ENCODE measurements around the gene KLHDC3.
"Not testable (repeated sequence)": the region's sequence is repeated elsewhere in the genome, so short reads cannot be mapped to it uniquely, and the experiment has no call there.

The KLHDC3 gene

GRCh38 chr6:43029120-43029519 lies 15.1 kb downstream of the KLHDC3 start:
- no peak for DNase-seq (ENCODE audit: low spot score)

GRCh38 chr6:43032326-43032725 lies 18.3 kb downstream of the KLHDC3 start:
- no peak for DNase-seq (ENCODE audit: low spot score)

- no peak for DNase-seq (ENCODE audit: low spot score)
Observed at GRCh38 chr6:43033496-43034189, 19.6 kb downstream of the KLHDC3 start.

GRCh38 chr6:43034190-43034525 lies 20.1 kb downstream of the KLHDC3 start:
- no peak for DNase-seq (ENCODE audit: low spot score)

- DNase-seq (ENCODE audit: low spot score), result no peak
Observed at GRCh38 chr6:43035495-43036194, 21.6 kb downstream of the KLHDC3 start.

- DNase-seq (ENCODE audit: low spot score), result no peak
Observed at GRCh38 chr6:43036712-43037111, 22.7 kb downstream of the KLHDC3 start.

- DNase-seq (ENCODE audit: low spot score), result no peak
Observed at GRCh38 chr6:43037197-43037596, 23.1 kb downstream of the KLHDC3 start.

GRCh38 chr6:43037706-43038105 lies 23.7 kb downstream of the KLHDC3 start:
- DNase-seq (ENCODE audit: low spot score), result no peak

- no peak for DNase-seq (ENCODE audit: low spot score)
Observed at GRCh38 chr6:43038727-43039126, 24.7 kb downstream of the KLHDC3 start.

- DNase-seq (ENCODE audit: low spot score), result no peak
Observed at GRCh38 chr6:43040542-43041257, 26.7 kb downstream of the KLHDC3 start.

- not testable (repeated sequence) for DNase-seq (ENCODE audit: low spot score)
Observed at GRCh38 chr6:43041475-43041874, 27.4 kb downstream of the KLHDC3 start.

- no peak for DNase-seq (ENCODE audit: low spot score)
Observed at GRCh38 chr6:43043310-43043709, 29.3 kb downstream of the KLHDC3 start.

- DNase-seq (ENCODE audit: low spot score), result no peak
Observed at GRCh38 chr6:43045371-43045930, 31.4 kb downstream of the KLHDC3 start.

GRCh38 chr6:43047998-43048397 lies 33.9 kb downstream of the KLHDC3 start:
- no peak for DNase-seq (ENCODE audit: low spot score)

- no peak for DNase-seq (ENCODE audit: low spot score)
Observed at GRCh38 chr6:43050981-43051380, 36.9 kb downstream of the KLHDC3 start.

- no peak for DNase-seq (ENCODE audit: low spot score)
Observed at GRCh38 chr6:43052225-43052841, 38.3 kb downstream of the KLHDC3 start.

- DNase-seq (ENCODE audit: low spot score), result peak; percentile 53
Observed at GRCh38 chr6:43052842-43053544, 38.9 kb downstream of the KLHDC3 start.

- DNase-seq (ENCODE audit: low spot score), result peak; percentile 99
Observed at GRCh38 chr6:43053545-43054205, 39.6 kb downstream of the KLHDC3 start, which contains the start of gene CUL7. Gene CUL7 (minus strand): TSS chr6:43053851. CDS start chr6:43052788, 1,063 bp downstream.

GRCh38 chr6:43054206-43054943 lies 40.3 kb downstream of the KLHDC3 start:
- DNase-seq (ENCODE audit: low spot score), result no peak

- DNase-seq (ENCODE audit: low spot score), result no peak
Observed at GRCh38 chr6:43055966-43056365, 41.9 kb downstream of the KLHDC3 start.

All from GM03348 (cell line).